ENCODE data around the gene SCGB3A2.

The SCGB3A2 gene

GRCh38 chr5:147913786-147914185 is 35.3 kb downstream of the SCGB3A2 start:
- no peak overlapping the region for H3K4me3 ChIP-seq (ENCODE audit: low read depth, low read length)
- DNase-seq (ENCODE audit: low read depth), result no peak
- TF ChIP-seq CTCF (IDR thresholded peaks at IDR 0.05; ENCODE audit: low read depth, low read length, missing control alignments), result no peak
- in situ Hi-C loops (cut with HindIII; ENCODE audit: low sequenced_read_pairs), result no loop called here

GRCh38 chr5:147918101-147918685 is 39.7 kb downstream of the SCGB3A2 start:
- in situ Hi-C loops (cut with HindIII; ENCODE audit: low sequenced_read_pairs), result no loop called here
- no peak for TF ChIP-seq CTCF (IDR thresholded peaks at IDR 0.05; ENCODE audit: low read depth, low read length, missing control alignments)
- DNase-seq (ENCODE audit: low read depth), result no peak
- H3K4me3 ChIP-seq (ENCODE audit: low read depth, low read length), result no peak overlapping the region

- H3K4me3 ChIP-seq (ENCODE audit: low read depth, low read length), result no peak overlapping the region
- no peak for TF ChIP-seq CTCF (IDR thresholded peaks at IDR 0.05; ENCODE audit: low read depth, low read length, missing control alignments)
- in situ Hi-C loops (cut with HindIII; ENCODE audit: low sequenced_read_pairs), result no loop called here
- DNase-seq (ENCODE audit: low read depth), result no peak
Observed at GRCh38 chr5:147918899-147919298, 40.4 kb downstream of the SCGB3A2 start.

DNA sequence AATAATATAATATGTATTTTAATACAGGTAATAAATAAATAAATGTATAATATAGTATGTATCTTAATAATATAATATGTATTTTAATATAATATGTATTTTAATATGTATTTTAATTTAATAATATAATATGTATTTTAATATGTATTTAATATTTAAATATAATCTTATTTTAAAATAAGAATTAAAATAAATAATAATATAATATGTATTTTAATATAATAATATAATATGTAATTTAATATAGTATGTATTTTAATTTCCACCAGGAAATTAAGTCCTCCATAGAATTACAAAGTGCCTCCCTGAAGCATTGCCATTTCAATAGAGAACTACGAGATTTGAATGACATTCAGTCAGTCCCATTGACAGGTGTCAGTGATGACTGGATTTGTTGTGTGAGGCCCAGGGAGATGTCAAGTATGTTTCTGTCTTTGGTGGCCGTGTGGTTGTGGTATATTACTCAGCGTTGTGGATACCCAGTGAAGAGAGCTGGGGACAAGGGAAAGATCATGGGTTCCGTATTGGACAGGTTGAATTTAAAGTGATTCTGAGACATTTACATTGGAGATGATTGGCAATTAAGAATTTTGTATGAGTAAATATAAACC is 42.0 kb downstream of the SCGB3A2 start:
- H3K4me3 ChIP-seq (ENCODE audit: low read depth, low read length), result no peak overlapping the region
- no peak for DNase-seq (ENCODE audit: low read depth)
- in situ Hi-C loops (cut with HindIII; ENCODE audit: low sequenced_read_pairs), result no loop called here
- no peak for TF ChIP-seq CTCF (IDR thresholded peaks at IDR 0.05; ENCODE audit: low read depth, low read length, missing control alignments)

DNA sequence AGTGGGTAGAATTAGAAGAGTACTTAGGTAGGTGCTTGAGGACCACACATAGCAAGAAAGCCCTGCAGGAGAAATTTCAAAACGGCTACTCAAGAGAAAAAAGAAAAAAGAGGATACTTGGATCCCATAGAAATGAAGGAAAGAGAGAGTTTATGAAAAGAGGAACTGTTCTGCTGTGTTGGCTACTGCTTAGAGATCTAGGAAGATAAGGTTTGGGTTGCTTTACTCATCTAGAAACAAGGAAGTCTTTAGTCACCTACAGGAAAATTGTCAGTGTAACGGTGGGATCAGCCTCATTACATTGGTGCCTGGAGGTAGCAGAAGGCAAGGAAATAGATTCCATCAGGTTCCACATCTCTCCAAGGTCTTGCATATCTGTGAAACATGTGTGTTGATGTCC is 42.6 kb downstream of the SCGB3A2 start:
- no peak for DNase-seq (ENCODE audit: low read depth)
- in situ Hi-C loops (cut with HindIII; ENCODE audit: low sequenced_read_pairs), result no loop called here
- no peak for TF ChIP-seq CTCF (IDR thresholded peaks at IDR 0.05; ENCODE audit: low read depth, low read length, missing control alignments)
- H3K4me3 ChIP-seq (ENCODE audit: low read depth, low read length), result no peak overlapping the region

DNA sequence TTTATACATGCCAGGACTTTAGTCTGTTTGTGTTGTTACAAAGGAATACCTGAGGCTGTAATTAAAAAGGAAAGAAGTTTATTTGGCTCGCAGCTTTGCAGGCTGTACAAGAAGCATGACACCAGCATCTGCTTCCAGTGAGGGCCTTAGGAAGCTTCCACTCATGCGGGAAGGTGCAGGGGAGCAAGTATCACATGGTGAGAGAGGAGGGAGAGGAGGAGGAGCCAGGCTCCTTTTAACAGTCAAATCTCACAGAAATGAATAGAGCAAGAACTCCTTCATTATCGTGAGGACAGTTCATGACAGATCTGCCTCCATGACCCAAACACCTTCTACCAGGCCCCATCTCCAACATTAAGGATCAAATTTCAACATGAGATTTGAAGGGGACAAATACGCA is 46.5 kb downstream of the SCGB3A2 start:
- in situ Hi-C loops (cut with HindIII; ENCODE audit: low sequenced_read_pairs), result no loop called here
- no peak for DNase-seq (ENCODE audit: low read depth)
- TF ChIP-seq CTCF (IDR thresholded peaks at IDR 0.05; ENCODE audit: low read depth, low read length, missing control alignments), result no peak
- H3K4me3 ChIP-seq (ENCODE audit: low read depth, low read length), result no peak overlapping the region

Data from astrocyte of the cerebellum (primary cell).